A673 (cell line): ENCODE data around the gene BLOC1S4. TPM values are rescaled to one million over a fixed set of nuclear protein-coding genes. Genes with fewer than 3 reads are reported as not detected.

Source experiments
- BruUV-seq: library from RNA; stranded (reverse); fragments of 400-500 nt; replicated peaks from 2 replicates; lab custom pipeline; 2021; lab: Mats Ljungman, UMichigan
- CTCF ChIA-PET: fragments of 300-600 bp; sonication (Branson Sonifier 250); formaldehyde crosslinking; loops from one replicate; lab custom pipeline; 2022; ENCODE audit warnings: antibody characterized with exemption; lab: Charles Lee
- POLR2A ChIA-PET: fragments of 300-600 bp; sonication (Branson Sonifier 250); formaldehyde crosslinking; loops from one replicate; lab custom pipeline; 2022; ENCODE audit warnings: antibody characterized with exemption; ENCODE audit not compliant: low non-redundant PET; lab: Charles Lee
- DNase-seq: peaks from one replicate; pipeline ENCODE4 v3.0.0-alpha.2; 2015; ENCODE audit warnings: low spot score
- H3K27ac ChIP-seq: fragments of 200-600 bp; sonication (generic); 2 replicates; pipeline ENCODE4 v1.5.1; 2016; ENCODE audit warnings: mixed run types, low read depth, mild to moderate bottlenecking, mixed read lengths, antibody characterized with exemption, low read length; ENCODE audit not compliant: poor library complexity, severe bottlenecking
- H3K27me3 ChIP-seq: fragments of 200-600 bp; sonication (generic); replicated peaks from 2 replicates; pipeline ENCODE4 v1.6.1; 2017; ENCODE audit warnings: mixed run types, low read depth, mild to moderate bottlenecking, mixed read lengths, antibody characterized with exemption, low read length; ENCODE audit not compliant: insufficient read depth, poor library complexity
- H3K36me3 ChIP-seq: fragments of 200-600 bp; sonication (generic); 2 replicates; pipeline ENCODE4 v1.6.1; 2016; ENCODE audit warnings: mixed run types, mild to moderate bottlenecking, mixed read lengths, antibody characterized with exemption, low read length; ENCODE audit not compliant: insufficient read depth, poor library complexity, severe bottlenecking
- H3K4me1 ChIP-seq: fragments of 200-600 bp; sonication (generic); 2 replicates; pipeline ENCODE4 v1.6.1; 2017; ENCODE audit warnings: mixed run types, mild to moderate bottlenecking, mixed read lengths, antibody characterized with exemption, low read length; ENCODE audit not compliant: insufficient read depth, poor library complexity, severe bottlenecking
- H3K4me3 ChIP-seq: fragments of 200-600 bp; sonication (generic); 2 replicates; pipeline ENCODE4 v1.5.1; 2016; ENCODE audit warnings: low read depth, mixed run types, mild to moderate bottlenecking, mixed read lengths, low read length; ENCODE audit not compliant: poor library complexity, severe bottlenecking
- H3K9me3 ChIP-seq: fragments of 200-600 bp; sonication (generic); 2 replicates; pipeline ENCODE4 v1.6.1; 2016; ENCODE audit warnings: mixed run types, low read depth, mild to moderate bottlenecking, mixed read lengths, antibody characterized with exemption, low read length; ENCODE audit not compliant: poor library complexity, severe bottlenecking
- CTCF ChIP-seq: fragments of 300-800, 200-600 bp; sonication (generic); conservative IDR thresholded peaks from 2 replicates; pipeline ENCODE4 v1.5.1; 2017; ENCODE audit warnings: low read depth, mild to moderate bottlenecking, antibody characterized with exemption, low read length, moderate library complexity, mixed read lengths
- EZH2 ChIP-seq: fragments of 200-600 bp; sonication (generic); IDR thresholded peaks from 2 replicates; pipeline ENCODE4 v1.6.1; 2017; ENCODE audit warnings: borderline replicate concordance, low read depth, mild to moderate bottlenecking, mixed read lengths, antibody characterized with exemption, low read length; ENCODE audit not compliant: poor library complexity, severe bottlenecking
- intact Hi-C: fragments of 100-400 bp; cut with micrococcal nuclease; formaldehyde crosslinking; loops from one replicate; pipeline ENCODE4 v1.10.0; 2022; ENCODE audit not compliant: unreplicated experiment
- total RNA-seq: library from RNA; stranded (reverse); gene quantifications from 2 replicates; pipeline ENCODE4 v1.2.3, GENCODE V29; 2021

The BLOC1S4 gene
- total RNA-seq, 1 experiment from 2014 or later, result 12.3 TPM

DNA sequence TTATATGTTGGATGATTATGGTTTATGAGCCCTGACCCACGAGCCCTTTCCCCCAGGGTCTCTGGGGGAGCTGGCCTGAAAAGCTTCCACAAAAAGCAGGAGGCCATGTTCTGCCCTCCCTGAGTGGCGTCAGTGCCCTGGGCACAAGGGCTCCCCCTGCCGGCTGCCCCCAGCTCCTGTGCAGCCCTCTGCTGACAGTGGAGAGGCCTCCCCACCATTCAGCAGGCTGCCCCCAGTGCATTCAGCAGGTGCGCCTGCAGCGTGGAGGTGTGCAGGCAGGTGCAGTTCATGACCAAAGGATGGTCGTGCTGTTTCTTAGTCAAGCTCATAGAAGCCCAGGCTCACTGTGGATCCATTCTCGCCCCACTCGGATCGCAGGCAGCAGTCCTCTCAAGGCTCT, 34.8 kb upstream of the BLOC1S4 start:
- DNase-seq, result no peak
- ChIA-PET POLR2A (no interaction called here), CTCF (interaction anchor here (0.6 kb wide), 1 partner anchor 57 kb away, joined by 7 read pairs; no protein-coding TSS in a partner anchor)
- TF ChIP-seq CTCF (no peak), EZH2 (no peak)
- no TSS peak for BruUV-seq
- Histone ChIP-seq H3K4me1 (peaks cover 5% of the 10 kb centered on the region), H3K4me3 (no peak overlapping the region), H3K9me3 (no peaks in the 10 kb centered on the region), H3K27me3 (no peaks in the 10 kb centered on the region), H3K36me3 (peaks cover 4% of the 10 kb centered on the region), H3K27ac (no peak overlapping the region)
- intact Hi-C loops, result no loop called here

DNA sequence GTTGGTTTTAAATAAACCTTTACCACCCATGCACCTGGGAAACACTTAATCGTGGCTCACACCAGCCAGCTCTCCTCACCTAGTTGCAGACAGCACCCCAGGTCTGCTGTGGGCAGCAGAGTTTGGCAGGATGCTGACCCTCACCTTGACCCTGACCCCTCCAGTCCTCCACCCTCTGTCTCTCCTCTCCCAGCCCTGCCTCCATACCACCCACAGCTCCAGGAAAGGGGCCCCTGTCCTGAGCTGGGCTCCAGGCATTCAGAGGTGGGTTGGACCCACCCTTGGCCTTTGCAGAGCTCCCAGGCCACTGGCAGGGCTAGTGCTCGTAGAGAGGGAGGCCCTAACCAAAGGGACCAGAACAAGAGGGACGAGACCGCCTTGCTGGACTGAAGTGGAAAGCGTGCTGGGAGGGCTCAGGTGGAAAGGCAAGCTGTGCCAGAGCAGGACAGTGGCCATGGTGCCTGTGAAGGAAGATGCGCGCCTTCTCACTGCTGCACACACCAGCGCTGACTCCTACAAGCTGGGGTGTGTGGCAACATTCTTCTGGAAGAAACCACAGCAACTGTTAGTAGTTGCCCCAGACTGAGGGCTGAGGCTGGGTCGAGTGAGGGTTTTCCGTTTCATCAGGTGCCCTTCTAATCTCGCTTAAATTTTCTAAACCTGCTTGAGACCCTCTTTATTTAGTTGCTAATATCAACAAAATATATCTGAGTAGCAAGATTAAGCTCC, 32.9 kb upstream of the BLOC1S4 start:
- no TSS peak for BruUV-seq

DNA sequence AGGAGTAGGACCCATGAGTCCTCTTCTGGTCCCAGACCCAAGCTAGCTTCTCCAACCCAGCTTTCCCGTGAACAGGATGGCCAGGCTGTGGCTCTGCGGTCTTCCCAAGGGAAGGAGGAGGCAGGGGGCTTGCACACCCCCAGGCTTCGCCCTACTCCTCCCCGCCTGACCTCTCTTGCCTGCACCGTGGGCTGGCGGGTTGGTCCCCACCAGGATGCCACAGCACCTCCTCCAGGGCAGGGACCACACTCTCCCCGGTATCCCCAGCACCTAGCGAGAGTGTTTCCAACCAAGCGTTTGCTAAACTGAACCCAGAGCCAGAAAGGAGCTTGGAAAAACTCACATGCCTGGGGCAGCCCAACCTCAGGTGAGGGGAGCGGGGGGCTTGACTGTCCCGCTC, 31.3 kb upstream of the BLOC1S4 start:
- TF ChIP-seq EZH2 (no peak), CTCF (no peak)
- ChIA-PET CTCF (interaction anchor here (0.7 kb wide), 1 partner anchor 423 kb away, joined by 3 read pairs; no protein-coding TSS in a partner anchor), POLR2A (no interaction called here)
- Histone ChIP-seq H3K9me3 (no peaks in the 10 kb centered on the region), H3K27ac (no peak overlapping the region), H3K36me3 (no peaks in the 10 kb centered on the region), H3K4me3 (no peak overlapping the region), H3K27me3 (no peaks in the 10 kb centered on the region), H3K4me1 (no peaks in the 10 kb centered on the region)
- no TSS peak for BruUV-seq
- no peak for DNase-seq
- intact Hi-C loops, result no loop called here

More for the DNA sequence above, 32.9 kb upstream of the BLOC1S4 start:
- no peak for DNase-seq
- Histone ChIP-seq H3K27ac (no peak overlapping the region), H3K9me3 (no peaks in the 10 kb centered on the region), H3K4me1 (no peaks in the 10 kb centered on the region), H3K4me3 (no peak overlapping the region), H3K27me3 (no peaks in the 10 kb centered on the region), H3K36me3 (no peaks in the 10 kb centered on the region)
- intact Hi-C loops, result no loop called here
- POLR2A ChIA-PET, result no interaction called here
- TF ChIP-seq CTCF, result no peak
- TF ChIP-seq EZH2, result no peak
- CTCF ChIA-PET, result no interaction called here
